Skin of body (tissue), 2 donors: ENCODE results near the gene RPH3AL. TPM values are rescaled to one million over a fixed set of nuclear protein-coding genes. Genes with fewer than 3 reads are reported as not detected.
"Not testable (repeated sequence)": the region's sequence is repeated elsewhere in the genome, so short reads cannot be mapped to it uniquely, and the experiment has no call there.

Experiments used
- DNase-seq: peaks from one replicate; lab custom pipeline; 2025; lab: John Stamatoyannopoulos, UW
- total RNA-seq: library from RNA; depleted of rRNA; stranded (reverse); fragments of >200 nt; gene quantifications from one replicate; pipeline ENCODE4 v1.2.3, GENCODE V29; 2014

RPH3AL gene
- total RNA-seq, 1 donor from 2014 or later: 4.8 TPM

- no peak for DNase-seq
These were observed 69.4 kb downstream of the RPH3AL start for GRCh38 chr17:282912-283882.

- DNase-seq: no peak
These were observed 70.4 kb downstream of the RPH3AL start for GRCh38 chr17:282000-282911.

- no peak for DNase-seq
These were observed 71.1 kb downstream of the RPH3AL start for GRCh38 chr17:281365-281999.

- DNase-seq: no peak
These were observed 71.7 kb downstream of the RPH3AL start for GRCh38 chr17:280901-281300.

- DNase-seq: no peak
These were observed 72.4 kb downstream of the RPH3AL start for GRCh38 chr17:280216-280615.

GRCh38 chr17:279776-280175 is 72.8 kb downstream of the RPH3AL start:
- DNase-seq: no peak

- no peak for DNase-seq
These were observed 73.3 kb downstream of the RPH3AL start for GRCh38 chr17:279331-279730.

- DNase-seq: no peak
These were observed 73.9 kb downstream of the RPH3AL start for GRCh38 chr17:278676-279059.

- DNase-seq: no peak
These were observed 74.4 kb downstream of the RPH3AL start for GRCh38 chr17:278055-278675.

- no peak for DNase-seq
These were observed 77.7 kb downstream of the RPH3AL start for GRCh38 chr17:274902-275301.

GRCh38 chr17:273981-274832 is 78.4 kb downstream of the RPH3AL start:
- no peak for DNase-seq

GRCh38 chr17:272856-273255 is 79.8 kb downstream of the RPH3AL start:
- not testable (repeated sequence) for DNase-seq

- DNase-seq: not testable (repeated sequence)
These were observed 80.5 kb downstream of the RPH3AL start for GRCh38 chr17:271928-272623.

- no peak for DNase-seq
These were observed 82.7 kb downstream of the RPH3AL start for GRCh38 chr17:269616-270514.

GRCh38 chr17:266701-267667 is 85.6 kb downstream of the RPH3AL start:
- DNase-seq: peak; percentile 21

GRCh38 chr17:266219-266618 is 86.4 kb downstream of the RPH3AL start:
- DNase-seq: no peak

- no peak for DNase-seq
These were observed 86.9 kb downstream of the RPH3AL start for GRCh38 chr17:265718-266117.
